Right atrium auricular region (tissue), 2 donors: ENCODE measurements around the gene NOS1AP. TPM values are rescaled to one million over a fixed set of nuclear protein-coding genes. Genes with fewer than 3 reads are reported as not detected.

ENCODE experiments used
- DNase-seq: peaks from one replicate; pipeline ENCODE4 v3.0.0-alpha.2; 2019; ENCODE audit warnings: low spot score
- H3K27ac ChIP-seq, 2 donors: fragments of 200-600 bp; sonication (generic); 1 replicate in 1 of 2; 2 replicates in 1 of 2; pipeline ENCODE4 v1.5.1; 2016 to 2019
- H3K27me3 ChIP-seq, 2 donors: fragments of 200-600 bp; sonication (generic); one replicate each; pipeline versions ENCODE4 v1.5.1 to v1.6.0; 2017 to 2019
- H3K36me3 ChIP-seq: fragments of 200-600 bp; sonication (generic); one replicate; pipeline ENCODE4 v1.5.1; 2016
- H3K4me1 ChIP-seq, 2 donors: fragments of 200-600 bp; sonication (generic); one replicate each; pipeline versions ENCODE4 v1.5.1 to v1.6.0; 2017 to 2019
- H3K4me3 ChIP-seq, 2 donors: fragments of 200-600 bp; sonication (generic); 1 replicate in 1 of 2; 2 replicates in 1 of 2; pipeline ENCODE4 v1.5.1; 2017 to 2019; ENCODE audit warnings: mild to moderate bottlenecking in 1 of 2, moderate library complexity in 1 of 2
- H3K9me3 ChIP-seq, 2 donors: fragments of 200-600 bp; sonication (generic); one replicate each; pipeline ENCODE4 v1.5.1; 2019
- total RNA-seq, 2 donors: library from RNA; depleted of rRNA; stranded (reverse); fragments of >200 nt; gene quantifications; one replicate each; pipeline ENCODE4 v1.1.0, GENCODE V29; 2016
- TF ChIP-seq, protein P1 (sequence below), 2 donors: fragments of 200-600 bp; sonication (generic); IDR thresholded peaks; one replicate each; pipeline ENCODE4 v1.5.1; 2019; ENCODE audit warnings: antibody characterized with exemption in 2 of 2

Gene NOS1AP
- total RNA-seq, 2 donors from 2014 or later: 2.2 to 2.4 TPM

DNA sequence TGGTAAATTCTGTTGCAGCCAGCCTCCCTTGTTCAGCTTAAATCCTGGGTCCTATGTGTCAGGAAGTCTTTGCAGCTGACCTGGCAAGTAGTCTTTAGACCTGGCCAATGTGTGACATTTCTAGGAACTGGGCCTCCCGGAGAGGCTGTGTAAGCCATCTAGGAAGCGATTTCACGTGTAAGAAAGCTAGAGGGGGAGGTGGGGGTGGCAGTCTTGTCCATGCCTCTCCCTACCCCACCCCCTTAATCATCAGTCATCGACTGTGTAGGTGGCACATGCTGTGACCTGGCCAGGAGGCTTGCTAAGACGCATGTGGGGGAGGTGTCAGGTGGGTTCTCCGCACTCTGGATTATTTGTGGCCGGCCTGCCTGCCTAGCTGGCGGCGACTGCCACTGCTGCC, 320.5 kb downstream of the NOS1AP start:
- no peak overlapping the region for H3K4me3 ChIP-seq
- no peaks in the 10 kb centered on the region for H3K27me3 ChIP-seq
- DNase-seq: peak; percentile 32
- no peaks in the 10 kb centered on the region for H3K36me3 ChIP-seq
- H3K4me1 ChIP-seq: no peaks in the 10 kb centered on the region
- TF ChIP-seq, protein P1, sequence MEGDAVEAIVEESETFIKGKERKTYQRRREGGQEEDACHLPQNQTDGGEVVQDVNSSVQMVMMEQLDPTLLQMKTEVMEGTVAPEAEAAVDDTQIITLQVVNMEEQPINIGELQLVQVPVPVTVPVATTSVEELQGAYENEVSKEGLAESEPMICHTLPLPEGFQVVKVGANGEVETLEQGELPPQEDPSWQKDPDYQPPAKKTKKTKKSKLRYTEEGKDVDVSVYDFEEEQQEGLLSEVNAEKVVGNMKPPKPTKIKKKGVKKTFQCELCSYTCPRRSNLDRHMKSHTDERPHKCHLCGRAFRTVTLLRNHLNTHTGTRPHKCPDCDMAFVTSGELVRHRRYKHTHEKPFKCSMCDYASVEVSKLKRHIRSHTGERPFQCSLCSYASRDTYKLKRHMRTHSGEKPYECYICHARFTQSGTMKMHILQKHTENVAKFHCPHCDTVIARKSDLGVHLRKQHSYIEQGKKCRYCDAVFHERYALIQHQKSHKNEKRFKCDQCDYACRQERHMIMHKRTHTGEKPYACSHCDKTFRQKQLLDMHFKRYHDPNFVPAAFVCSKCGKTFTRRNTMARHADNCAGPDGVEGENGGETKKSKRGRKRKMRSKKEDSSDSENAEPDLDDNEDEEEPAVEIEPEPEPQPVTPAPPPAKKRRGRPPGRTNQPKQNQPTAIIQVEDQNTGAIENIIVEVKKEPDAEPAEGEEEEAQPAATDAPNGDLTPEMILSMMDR (IDR thresholded peaks at IDR 0.05): no peak
- no peaks in the 10 kb centered on the region for H3K9me3 ChIP-seq
- no peak overlapping the region for H3K27ac ChIP-seq

DNA sequence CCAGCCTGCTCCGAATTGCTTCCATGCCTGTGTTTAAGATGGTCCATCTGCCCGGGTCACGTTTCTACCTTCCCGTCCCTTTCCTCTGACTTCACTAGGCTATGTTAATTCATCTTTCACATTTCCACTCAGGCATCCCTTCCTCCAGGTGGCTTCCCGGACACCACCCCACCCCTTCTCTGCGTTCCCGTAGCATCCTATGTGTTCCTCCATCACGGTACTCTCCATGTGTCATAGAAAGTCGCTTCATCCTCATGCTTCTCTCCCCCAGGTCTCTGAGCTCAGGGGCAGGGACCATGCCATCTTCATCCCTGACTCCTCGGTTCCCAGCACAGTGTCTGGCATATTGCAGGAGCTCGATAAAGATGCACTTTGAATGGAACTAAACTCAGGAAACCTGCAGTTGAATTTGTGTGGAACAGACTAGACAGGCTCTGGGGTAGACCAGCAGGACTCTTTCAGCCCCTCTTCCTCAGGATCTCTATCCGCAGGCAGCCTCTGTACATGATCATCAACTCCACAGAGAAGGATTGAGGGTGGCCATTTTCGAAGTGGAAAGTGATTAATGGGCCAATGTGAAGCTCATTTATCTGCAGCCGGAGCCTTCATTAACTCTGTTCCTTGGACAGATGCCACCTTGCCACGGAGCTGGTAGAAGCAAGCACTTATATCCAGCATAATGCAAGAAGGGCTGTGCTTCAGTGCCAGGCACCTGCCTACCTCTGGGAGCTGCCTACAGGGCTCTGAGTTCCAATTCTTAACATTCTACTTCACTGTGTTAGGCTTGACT, 321.1 kb downstream of the NOS1AP start:
- no peaks in the 10 kb centered on the region for H3K4me1 ChIP-seq
- H3K4me3 ChIP-seq: no peak overlapping the region
- no peaks in the 10 kb centered on the region for H3K36me3 ChIP-seq
- DNase-seq: peak; percentile 23
- H3K9me3 ChIP-seq: no peaks in the 10 kb centered on the region
- no peaks in the 10 kb centered on the region for H3K27me3 ChIP-seq
- H3K27ac ChIP-seq: no peak overlapping the region
- TF ChIP-seq, protein P1 (IDR thresholded peaks at IDR 0.05): no peak

DNA sequence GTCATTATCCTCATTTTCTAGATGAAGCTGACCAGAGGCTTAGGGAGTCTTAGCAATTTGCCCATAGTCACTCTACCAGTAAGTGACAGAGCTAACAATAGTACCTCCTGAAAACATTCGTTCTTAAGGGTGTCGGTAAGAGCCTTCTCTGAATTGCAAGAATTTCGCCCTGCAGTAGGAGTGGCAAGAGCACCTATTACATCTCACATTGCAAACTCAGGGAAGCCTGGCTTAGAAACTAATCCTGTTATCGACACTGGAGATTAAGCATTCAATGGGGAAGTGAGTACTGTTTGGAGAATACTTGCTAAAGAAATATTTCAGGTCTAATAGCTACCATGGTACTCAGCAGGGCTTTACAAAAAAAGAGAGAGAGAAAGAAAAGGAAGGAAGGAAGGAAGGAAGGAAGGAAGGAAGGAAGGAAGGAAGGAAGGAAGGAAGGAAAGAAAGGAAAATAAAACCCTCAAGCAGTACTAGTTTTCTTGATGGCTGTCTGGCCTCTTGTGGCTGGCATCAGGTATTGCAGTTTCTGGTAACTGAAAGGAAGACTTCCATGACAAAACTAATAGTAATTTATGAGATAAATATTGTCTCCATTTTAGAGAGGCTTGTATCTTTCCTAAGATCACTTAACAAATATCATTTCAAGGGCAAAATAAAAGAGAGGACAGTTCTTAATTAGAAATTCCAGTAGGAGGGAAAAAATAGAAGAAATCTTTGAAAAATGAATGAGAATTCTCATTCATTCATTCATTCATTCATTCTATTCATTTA, 322.5 kb downstream of the NOS1AP start:
- no peaks in the 10 kb centered on the region for H3K27me3 ChIP-seq
- no peak overlapping the region for H3K4me3 ChIP-seq
- TF ChIP-seq, protein P1 (IDR thresholded peaks at IDR 0.05): peak; percentile 80 to 85
- H3K27ac ChIP-seq: no peak overlapping the region
- DNase-seq: peak; percentile 51
- H3K4me1 ChIP-seq: no peaks in the 10 kb centered on the region
- no peaks in the 10 kb centered on the region for H3K9me3 ChIP-seq
- no peaks in the 10 kb centered on the region for H3K36me3 ChIP-seq

DNA sequence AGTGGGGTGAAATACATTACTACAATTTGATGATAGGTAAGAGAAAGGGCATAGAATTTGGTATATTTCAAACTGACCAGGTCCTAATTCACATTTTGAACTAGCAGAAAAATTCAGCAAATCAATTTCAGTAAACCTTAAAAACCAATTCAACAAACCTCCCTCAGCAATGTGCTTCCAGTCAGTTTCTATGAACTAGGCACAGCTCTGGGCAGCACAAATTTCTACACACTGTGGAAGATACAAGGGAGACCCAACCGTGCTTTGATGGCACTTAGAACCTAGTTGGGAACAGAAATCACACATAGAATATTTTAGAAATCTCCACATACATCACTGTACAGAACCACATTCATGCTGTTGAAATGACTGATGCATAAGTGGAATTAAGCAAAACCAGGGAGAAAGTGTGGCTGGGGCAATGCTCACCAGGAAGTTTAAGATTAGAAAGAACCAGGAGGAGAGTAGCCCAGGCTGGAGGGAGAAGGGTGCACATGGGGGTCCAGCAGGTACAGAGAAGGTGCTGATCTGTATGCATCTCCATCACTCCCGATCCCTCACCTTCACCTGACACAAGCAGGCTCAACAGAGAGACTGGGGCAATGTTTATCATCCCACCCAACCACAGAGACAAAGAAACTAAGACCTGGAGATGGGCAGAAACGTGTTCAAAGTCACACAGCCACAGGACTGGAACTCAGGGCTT, 326.9 kb downstream of the NOS1AP start:
- DNase-seq: no peak
- H3K27me3 ChIP-seq: no peaks in the 10 kb centered on the region
- no peaks in the 10 kb centered on the region for H3K36me3 ChIP-seq
- H3K4me3 ChIP-seq: no peak overlapping the region
- H3K4me1 ChIP-seq: no peaks in the 10 kb centered on the region
- TF ChIP-seq, protein P1 (IDR thresholded peaks at IDR 0.05): no peak
- no peak overlapping the region for H3K27ac ChIP-seq
- H3K9me3 ChIP-seq: no peaks in the 10 kb centered on the region

DNA sequence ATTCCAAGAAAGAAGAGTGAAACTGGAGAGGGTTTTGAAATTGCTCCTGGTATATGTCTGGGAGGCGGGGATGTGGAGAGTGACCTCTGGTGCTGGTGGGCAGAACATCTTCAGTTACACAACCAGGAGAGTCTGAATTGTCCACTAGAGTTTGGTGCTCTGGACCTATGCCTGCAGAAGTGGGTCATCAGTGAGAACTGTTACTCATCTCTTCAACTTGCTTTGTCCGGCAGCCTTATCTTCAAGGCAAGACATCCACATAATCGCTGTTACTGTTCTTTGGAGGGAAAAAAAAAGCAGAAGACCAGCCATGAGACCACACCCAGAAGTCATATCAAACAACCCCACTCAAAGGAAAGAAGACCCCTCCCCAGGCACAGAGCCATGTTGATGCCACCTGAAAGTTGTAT, 327.6 kb downstream of the NOS1AP start:
- TF ChIP-seq, protein P1 (IDR thresholded peaks at IDR 0.05): no peak
- Histone ChIP-seq H3K4me3 (no peak overlapping the region), H3K27ac (no peak overlapping the region), H3K36me3 (no peaks in the 10 kb centered on the region), H3K4me1 (no peaks in the 10 kb centered on the region), H3K27me3 (no peaks in the 10 kb centered on the region), H3K9me3 (no peaks in the 10 kb centered on the region)
- peak; percentile 55 for DNase-seq
